Measurements from ENCODE around the gene TUBA1C.

- TF ChIP-seq CTCF (IDR thresholded peaks at IDR 0.05) (no peak), POLR2A (IDR thresholded peaks at IDR 0.05) (no peak), POLR2AphosphoS5 (IDR thresholded peaks at IDR 0.05) (no peak)
Observed at GRCh38 chr12:49309386-49309785, 44.5 kb downstream of the TUBA1C start.
